ENCODE results near the gene DNAAF2. TPM values are rescaled to one million over a fixed set of nuclear protein-coding genes. Genes with fewer than 3 reads are reported as not detected.

The DNAAF2 gene
- total and polyA plus RNA-seq, 2 of the 13 experiments (the other 11 are each of a cell fraction or from before 2014, with no cell fraction given) = 6.1 to 13.6 TPM

DNA sequence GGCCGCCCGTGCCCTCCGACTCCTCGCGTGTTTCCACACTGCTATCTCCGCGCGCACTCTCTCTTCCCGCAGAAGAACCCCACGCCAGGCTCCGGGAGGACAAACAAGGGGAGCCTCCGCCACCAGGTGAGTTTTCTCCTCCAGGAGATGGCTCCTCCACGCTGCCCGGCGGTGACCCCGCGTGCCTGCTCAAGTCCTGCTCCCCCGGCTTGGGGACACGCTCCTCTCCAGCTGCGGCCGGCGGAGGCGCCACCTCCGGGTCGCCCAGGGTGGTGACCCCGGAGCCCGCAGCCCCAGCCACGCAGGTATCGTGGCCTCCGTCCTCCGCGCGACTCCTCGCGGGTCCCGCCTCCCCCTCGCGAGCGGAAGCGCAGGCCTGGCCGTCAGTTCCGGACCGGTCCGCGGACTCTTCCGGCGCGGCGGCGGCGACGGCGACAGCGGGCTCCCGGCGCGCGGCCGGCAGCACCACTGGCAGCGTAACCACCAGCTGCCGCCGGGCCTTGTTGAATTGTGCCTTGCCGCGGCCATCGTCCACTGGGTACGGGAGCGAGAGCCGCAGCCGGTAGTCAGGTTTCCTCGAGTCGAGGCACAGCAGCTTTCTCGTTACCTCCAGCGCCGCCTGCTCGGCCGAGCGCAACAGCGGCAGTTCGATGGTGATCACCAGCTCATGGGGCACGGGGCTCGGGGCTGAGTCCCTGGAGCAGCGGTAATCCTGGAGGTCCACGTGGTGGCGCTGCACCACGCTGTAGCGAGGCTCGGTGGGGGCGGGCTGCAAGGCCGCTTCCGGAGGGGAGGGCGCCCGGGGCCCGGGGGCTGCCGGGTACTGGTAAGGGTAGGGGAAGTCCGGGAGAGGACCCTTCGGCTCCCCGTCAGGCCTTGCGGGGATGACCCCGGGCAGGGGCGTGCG lies 1.2 kb downstream of the DNAAF2 start (continued):
- TF ChIP-seq, protein P1, sequence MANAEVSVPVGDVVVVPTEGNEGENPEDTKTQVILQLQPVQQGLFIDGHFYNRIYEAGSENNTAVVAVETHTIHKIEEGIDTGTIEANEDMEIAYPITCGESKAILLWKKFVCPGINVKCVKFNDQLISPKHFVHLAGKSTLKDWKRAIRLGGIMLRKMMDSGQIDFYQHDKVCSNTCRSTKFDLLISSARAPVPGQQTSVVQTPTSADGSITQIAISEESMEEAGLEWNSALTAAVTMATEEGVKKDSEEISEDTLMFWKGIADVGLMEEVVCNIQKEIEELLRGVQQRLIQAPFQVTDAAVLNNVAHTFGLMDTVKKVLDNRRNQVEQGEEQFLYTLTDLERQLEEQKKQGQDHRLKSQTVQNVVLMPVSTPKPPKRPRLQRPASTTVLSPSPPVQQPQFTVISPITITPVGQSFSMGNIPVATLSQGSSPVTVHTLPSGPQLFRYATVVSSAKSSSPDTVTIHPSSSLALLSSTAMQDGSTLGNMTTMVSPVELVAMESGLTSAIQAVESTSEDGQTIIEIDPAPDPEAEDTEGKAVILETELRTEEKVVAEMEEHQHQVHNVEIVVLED (CRISPR knock-in tag; IDR thresholded peaks at IDR 0.05; ENCODE audit: borderline replicate concordance) = peak; percentile 75
- TF ChIP-seq THRA (CRISPR knock-in tag; IDR thresholded peaks at IDR 0.05; ENCODE audit: borderline replicate concordance) = peak; percentile 56; the same call in 1 of the 2 replicates
- TF ChIP-seq EP300 (IDR thresholded peaks at IDR 0.05; ENCODE audit: low read depth in 2 of 2, low read length in 2 of 2) = no peak
- TF ChIP-seq EP300 (CRISPR knock-in tag; IDR thresholded peaks at IDR 0.05; ENCODE audit: borderline replicate concordance) = no peak; the same call in 1 of the 2 replicates
- TF ChIP-seq ATM (IDR thresholded peaks at IDR 0.05; ENCODE audit: borderline replicate concordance) = no peak
- peak; percentile 87 for TF ChIP-seq KAT8 (CRISPR knock-in tag; IDR thresholded peaks at IDR 0.05)
- no peak; the same call in none of the 2 replicates for TF ChIP-seq KAT7 (CRISPR knock-in tag; IDR thresholded peaks at IDR 0.05; ENCODE audit: borderline replicate concordance)
- TF ChIP-seq ZFX (CRISPR knock-in tag; IDR thresholded peaks at IDR 0.05; ENCODE audit: low read depth) = peak; percentile 91
- TF ChIP-seq TFAP4 (IDR thresholded peaks at IDR 0.05; ENCODE audit: borderline replicate concordance, low read depth) = peak; percentile 48; the same call in 1 of the 2 replicates
- TF ChIP-seq, protein P2, sequence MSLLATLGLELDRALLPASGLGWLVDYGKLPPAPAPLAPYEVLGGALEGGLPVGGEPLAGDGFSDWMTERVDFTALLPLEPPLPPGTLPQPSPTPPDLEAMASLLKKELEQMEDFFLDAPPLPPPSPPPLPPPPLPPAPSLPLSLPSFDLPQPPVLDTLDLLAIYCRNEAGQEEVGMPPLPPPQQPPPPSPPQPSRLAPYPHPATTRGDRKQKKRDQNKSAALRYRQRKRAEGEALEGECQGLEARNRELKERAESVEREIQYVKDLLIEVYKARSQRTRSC (CRISPR knock-in tag; IDR thresholded peaks at IDR 0.05; ENCODE audit: low read depth) = no peak
- peak; percentile 77 for TF ChIP-seq SALL1 (CRISPR knock-in tag; IDR thresholded peaks at IDR 0.05)
- TF ChIP-seq PRPF4 (IDR thresholded peaks at IDR 0.05; ENCODE audit: low read depth, low read length, poor library complexity, severe bottlenecking) = no peak
- TF ChIP-seq ZNF34 (CRISPR knock-in tag; IDR thresholded peaks at IDR 0.05; ENCODE audit: borderline replicate concordance) = 0 out of 2 replicates have a peak, but pooled peaks have one; percentile 29
- TF ChIP-seq ZBTB4 (CRISPR knock-in tag; IDR thresholded peaks at IDR 0.05; ENCODE audit: borderline replicate concordance) = peak; percentile 55
- TF ChIP-seq ZSCAN30 (CRISPR knock-in tag; IDR thresholded peaks at IDR 0.05) = no peak
- TF ChIP-seq RBM22 (optimal IDR thresholded peaks at IDR 0.05; ENCODE audit: low read length) = no peak
- TF ChIP-seq ZSCAN5A (CRISPR knock-in tag; IDR thresholded peaks at IDR 0.05; ENCODE audit: borderline replicate concordance) = 0 out of 2 replicates have a peak, but pooled peaks have one; percentile 26
- TF ChIP-seq KLF11 (CRISPR knock-in tag; IDR thresholded peaks at IDR 0.05) = peak; percentile 84; the same call in 1 of the 2 replicates
